HG03432 (cell line): ENCODE measurements around the gene PTPRM.
A peak's percentile ranks its signal among the peaks of the same experiment; 100 is the strongest.

ENCODE experiments used
- ATAC-seq: cut with Tn5 transposase; IDR thresholded peaks from one replicate; pipeline ENCODE4 v1.9.1; 2021; ENCODE audit warnings: mild to moderate bottlenecking, moderate library complexity; ENCODE audit not compliant: unreplicated experiment

Gene PTPRM

GRCh38 chr18:7789856-7790552 lies 222.9 kb downstream of the PTPRM start:
- ATAC-seq: no peak

GRCh38 chr18:7793100-7793499 lies 226.0 kb downstream of the PTPRM start:
- ATAC-seq: no peak

GRCh38 chr18:7803956-7804469 lies 236.9 kb downstream of the PTPRM start:
- ATAC-seq: no peak

GRCh38 chr18:7805096-7805495 lies 238.0 kb downstream of the PTPRM start:
- ATAC-seq: no peak

- no peak for ATAC-seq
These were observed 238.8 kb downstream of the PTPRM start for GRCh38 chr18:7805880-7806279.

GRCh38 chr18:7807936-7808453 lies 240.9 kb downstream of the PTPRM start:
- no peak for ATAC-seq

- ATAC-seq: no peak
These were observed 241.9 kb downstream of the PTPRM start for GRCh38 chr18:7808992-7809391.

- no peak for ATAC-seq
These were observed 242.3 kb downstream of the PTPRM start for GRCh38 chr18:7809455-7809854.

GRCh38 chr18:7809978-7810377 lies 242.9 kb downstream of the PTPRM start:
- ATAC-seq: no peak

GRCh38 chr18:7812431-7813063 lies 245.4 kb downstream of the PTPRM start:
- no peak for ATAC-seq

- ATAC-seq: no peak
These were observed 246.0 kb downstream of the PTPRM start for GRCh38 chr18:7813131-7813530.

- no peak for ATAC-seq
These were observed 247.7 kb downstream of the PTPRM start for GRCh38 chr18:7814754-7815315.

- no peak for ATAC-seq
These were observed 248.7 kb downstream of the PTPRM start for GRCh38 chr18:7815787-7816186.

GRCh38 chr18:7817575-7818230 lies 250.6 kb downstream of the PTPRM start:
- ATAC-seq: no peak

- no peak for ATAC-seq
These were observed 254.7 kb downstream of the PTPRM start for GRCh38 chr18:7821784-7822183.

- ATAC-seq: peak; percentile 51
These were observed 255.6 kb downstream of the PTPRM start for GRCh38 chr18:7822435-7823331.

- no peak for ATAC-seq
These were observed 257.9 kb downstream of the PTPRM start for GRCh38 chr18:7824970-7825369.

GRCh38 chr18:7830468-7830867 lies 263.4 kb downstream of the PTPRM start:
- ATAC-seq: peak; percentile 86

- ATAC-seq: no peak
These were observed 272.4 kb downstream of the PTPRM start for GRCh38 chr18:7839548-7839947.

GRCh38 chr18:7840411-7840810 lies 273.3 kb downstream of the PTPRM start:
- no peak for ATAC-seq
